OCI-LY1 (cell line): ENCODE data around the gene NXN.

Experiments used
- H2AFZ ChIP-seq: fragments of 200-600 bp; sonication (generic), shearing (Covaris generic); 2 replicates; pipeline ENCODE4 v1.6.0; 2014; ENCODE audit warnings: antibody characterized with exemption, mild to moderate bottlenecking, low read length
- H3F3A ChIP-seq: fragments of 200-600 bp; sonication (generic), shearing (Covaris generic); 2 replicates; pipeline ENCODE4 v1.6.0; 2014; ENCODE audit warnings: mild to moderate bottlenecking, antibody characterized with exemption, low read length, moderate library complexity; ENCODE audit not compliant: insufficient read depth
- H3K27ac ChIP-seq: fragments of 200-600 bp; sonication (generic); 2 replicates; pipeline ENCODE4 v1.5.1; 2014; ENCODE audit warnings: low read length, mixed run types, mild to moderate bottlenecking, low read depth; ENCODE audit not compliant: poor library complexity, severe bottlenecking
- H3K27me3 ChIP-seq: fragments of 200-600 bp; sonication (generic); 2 replicates; pipeline ENCODE4 v1.6.0; 2014; ENCODE audit warnings: antibody characterized with exemption, mild to moderate bottlenecking, low read length, moderate library complexity; ENCODE audit not compliant: insufficient read depth
- H3K36me3 ChIP-seq: fragments of 200-600 bp; sonication (generic); 2 replicates; pipeline ENCODE4 v1.6.1; 2014; ENCODE audit warnings: mild to moderate bottlenecking, antibody characterized with exemption, low read length, moderate library complexity, mixed read lengths; ENCODE audit not compliant: insufficient read depth
- H3K4me1 ChIP-seq: fragments of 200-600 bp; sonication (generic); 2 replicates; pipeline ENCODE4 v1.5.1; 2014; ENCODE audit warnings: mild to moderate bottlenecking, low read length, moderate library complexity; ENCODE audit not compliant: insufficient read depth, severe bottlenecking
- H3K4me2 ChIP-seq: fragments of 200-600 bp; sonication (generic), shearing (Covaris generic); 2 replicates; pipeline ENCODE4 v1.6.1; 2014; ENCODE audit warnings: low read length
- H3K4me3 ChIP-seq: fragments of 200-600 bp; sonication (generic); 2 replicates; pipeline ENCODE4 v1.5.1; 2014; ENCODE audit warnings: low read length, low read depth, mild to moderate bottlenecking, mixed read lengths; ENCODE audit not compliant: poor library complexity, severe bottlenecking
- H3K79me2 ChIP-seq: fragments of 200-600 bp; shearing (Covaris generic); 2 replicates; pipeline ENCODE4 v1.6.1; 2016; ENCODE audit warnings: mixed run types, low read length, mixed read lengths; ENCODE audit not compliant: insufficient read depth
- H3K9ac ChIP-seq: fragments of 200-600 bp; sonication (generic), shearing (Covaris generic); 2 replicates; pipeline ENCODE4 v1.6.1; 2014; ENCODE audit warnings: mild to moderate bottlenecking, low read length, mixed read lengths
- H3K9me2 ChIP-seq: fragments of 200-600 bp; sonication (generic), shearing (Covaris generic); 2 replicates; pipeline ENCODE4 v1.6.1; 2014; ENCODE audit warnings: low read depth, mild to moderate bottlenecking, low read length, mixed read lengths
- H3K9me3 ChIP-seq: fragments of 200-600 bp; shearing (Covaris generic); 2 replicates; pipeline ENCODE4 v1.6.1; 2014; ENCODE audit warnings: low read length, mixed read lengths
- H4K20me1 ChIP-seq: fragments of 200-600 bp; sonication (generic), shearing (Covaris generic); 2 replicates; pipeline ENCODE4 v1.6.0; 2016; ENCODE audit warnings: mild to moderate bottlenecking, low read length; ENCODE audit not compliant: insufficient read depth
- EZH2 ChIP-seq: fragments of 200-600 bp; sonication (generic), shearing (Covaris generic); IDR thresholded peaks from 2 replicates; pipeline ENCODE4 v1.8.0; 2017; ENCODE audit warnings: borderline replicate concordance, mixed run types, mild to moderate bottlenecking, antibody characterized with exemption, low read length, moderate library complexity, mixed read lengths
- TF ChIP-seq, protein P1 (sequence below): fragments of 200-600 bp; sonication (generic), shearing (Covaris generic); IDR thresholded peaks from 2 replicates; pipeline ENCODE4 v1.5.1; 2017; ENCODE audit warnings: mild to moderate bottlenecking, antibody characterized with exemption, low read length, moderate library complexity, mixed read lengths

Gene NXN

DNA sequence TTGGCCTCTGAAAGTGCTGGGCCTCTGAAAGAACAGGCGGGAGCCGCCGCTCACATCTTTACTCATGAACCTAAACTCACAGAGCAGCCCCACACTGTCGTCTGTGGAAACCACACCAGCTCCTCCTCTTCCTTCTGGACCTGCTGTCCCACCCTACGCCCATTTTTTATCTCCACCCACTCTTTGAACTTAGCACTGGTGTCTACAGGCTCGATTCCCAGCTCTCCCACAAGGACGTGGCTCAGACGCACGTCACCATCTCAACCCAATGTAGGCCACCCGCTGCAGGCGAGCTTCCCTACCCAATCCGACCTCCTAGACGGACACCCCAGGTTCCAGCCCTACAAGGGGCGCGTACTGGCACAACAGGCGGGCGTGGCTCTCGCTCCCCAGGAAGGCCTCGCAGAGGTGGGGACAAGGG, 62.2 kb downstream of the NXN start:
- no peaks in the 10 kb centered on the region for H4K20me1 ChIP-seq

DNA sequence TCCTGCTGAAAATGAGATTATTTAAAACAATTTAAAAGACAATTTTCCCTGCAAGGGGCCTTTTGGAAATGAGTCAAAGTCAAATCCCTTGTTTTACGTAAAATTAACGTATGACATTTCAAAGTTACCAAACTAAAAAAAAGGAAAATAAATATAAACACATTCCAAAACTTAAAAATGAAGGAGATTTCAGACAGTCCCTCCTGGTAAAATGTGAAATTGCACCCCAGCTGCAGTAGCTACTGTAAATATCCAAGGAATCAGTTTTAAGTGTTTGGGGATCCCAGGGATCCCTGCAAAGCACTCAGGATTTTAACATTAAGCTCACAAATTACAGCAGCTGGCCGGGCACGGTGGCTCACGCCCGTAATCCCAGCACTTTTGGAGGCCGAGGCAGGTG, 63.3 kb downstream of the NXN start:
- Histone ChIP-seq H3F3A (no peaks in the 10 kb centered on the region), H3K9me3 (no peaks in the 10 kb centered on the region), H2AFZ (no peak overlapping the region), H3K4me2 (no peak overlapping the region), H3K4me1 (no peaks in the 10 kb centered on the region), H3K4me3 (no peak overlapping the region), H3K79me2 (no peaks in the 10 kb centered on the region), H3K9ac (no peak overlapping the region), H3K27me3 (no peaks in the 10 kb centered on the region), H3K36me3 (no peaks in the 10 kb centered on the region), H4K20me1 (no peaks in the 10 kb centered on the region), H3K27ac (no peak overlapping the region), H3K9me2 (no peaks in the 10 kb centered on the region)
- TF ChIP-seq EZH2, result no peak
- TF ChIP-seq, protein P1, sequence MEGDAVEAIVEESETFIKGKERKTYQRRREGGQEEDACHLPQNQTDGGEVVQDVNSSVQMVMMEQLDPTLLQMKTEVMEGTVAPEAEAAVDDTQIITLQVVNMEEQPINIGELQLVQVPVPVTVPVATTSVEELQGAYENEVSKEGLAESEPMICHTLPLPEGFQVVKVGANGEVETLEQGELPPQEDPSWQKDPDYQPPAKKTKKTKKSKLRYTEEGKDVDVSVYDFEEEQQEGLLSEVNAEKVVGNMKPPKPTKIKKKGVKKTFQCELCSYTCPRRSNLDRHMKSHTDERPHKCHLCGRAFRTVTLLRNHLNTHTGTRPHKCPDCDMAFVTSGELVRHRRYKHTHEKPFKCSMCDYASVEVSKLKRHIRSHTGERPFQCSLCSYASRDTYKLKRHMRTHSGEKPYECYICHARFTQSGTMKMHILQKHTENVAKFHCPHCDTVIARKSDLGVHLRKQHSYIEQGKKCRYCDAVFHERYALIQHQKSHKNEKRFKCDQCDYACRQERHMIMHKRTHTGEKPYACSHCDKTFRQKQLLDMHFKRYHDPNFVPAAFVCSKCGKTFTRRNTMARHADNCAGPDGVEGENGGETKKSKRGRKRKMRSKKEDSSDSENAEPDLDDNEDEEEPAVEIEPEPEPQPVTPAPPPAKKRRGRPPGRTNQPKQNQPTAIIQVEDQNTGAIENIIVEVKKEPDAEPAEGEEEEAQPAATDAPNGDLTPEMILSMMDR, result no peak

More for the DNA sequence above, 62.2 kb downstream of the NXN start:
- no peaks in the 10 kb centered on the region for H3K4me1 ChIP-seq
- no peak overlapping the region for H3K9ac ChIP-seq
- no peaks in the 10 kb centered on the region for H3K27me3 ChIP-seq
- H3K4me2 ChIP-seq, result no peak overlapping the region
- H3K36me3 ChIP-seq, result no peaks in the 10 kb centered on the region
- no peaks in the 10 kb centered on the region for H3K79me2 ChIP-seq
- no peaks in the 10 kb centered on the region for H3F3A ChIP-seq
- H3K27ac ChIP-seq, result no peak overlapping the region
- no peaks in the 10 kb centered on the region for H3K9me3 ChIP-seq
- no peak overlapping the region for H2AFZ ChIP-seq
- H3K4me3 ChIP-seq, result no peak overlapping the region
- H3K9me2 ChIP-seq, result no peaks in the 10 kb centered on the region
- TF ChIP-seq, protein P1, result no peak
- no peak for TF ChIP-seq EZH2

DNA sequence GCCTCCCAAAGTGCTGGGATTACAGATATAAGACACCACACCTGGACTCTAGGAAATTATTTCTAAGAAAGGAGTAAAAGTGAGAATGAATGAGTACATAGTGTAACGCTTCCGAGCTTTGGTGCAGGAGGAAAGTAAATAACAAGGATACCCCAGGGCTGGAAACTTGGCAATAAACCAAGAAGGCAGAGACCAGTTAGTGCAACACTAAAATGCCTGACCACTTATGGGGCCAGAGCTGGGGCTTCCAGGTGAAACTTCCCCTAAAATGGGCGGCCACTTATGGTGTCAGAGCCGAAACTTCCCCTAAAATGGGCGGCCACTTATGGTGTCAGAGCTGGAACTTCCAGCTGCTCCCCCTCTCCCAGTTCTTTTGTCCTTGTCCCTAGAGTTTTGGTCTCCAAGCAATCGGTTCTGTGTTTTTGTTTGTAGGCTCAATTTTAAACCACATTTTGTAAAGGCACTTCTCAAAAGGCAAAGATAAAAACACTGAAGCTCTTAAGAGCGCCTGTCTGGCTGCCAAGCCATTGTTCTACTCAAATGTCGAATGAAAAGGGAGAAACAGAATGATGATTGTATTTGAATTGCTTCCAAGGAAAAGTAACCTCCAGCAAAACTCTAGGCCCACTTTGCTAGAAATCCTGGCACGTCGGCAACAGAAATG, 63.9 kb downstream of the NXN start:
- H3K27ac ChIP-seq, result no peak overlapping the region
- H2AFZ ChIP-seq, result no peak overlapping the region
- no peak for TF ChIP-seq EZH2
- TF ChIP-seq, protein P1, result no peak
- no peaks in the 10 kb centered on the region for H4K20me1 ChIP-seq
- no peak overlapping the region for H3K4me2 ChIP-seq
- no peaks in the 10 kb centered on the region for H3K9me2 ChIP-seq
- no peaks in the 10 kb centered on the region for H3K9me3 ChIP-seq
- H3K4me3 ChIP-seq, result no peak overlapping the region
- H3K27me3 ChIP-seq, result no peaks in the 10 kb centered on the region
- no peaks in the 10 kb centered on the region for H3F3A ChIP-seq
- H3K9ac ChIP-seq, result no peak overlapping the region
- H3K36me3 ChIP-seq, result no peaks in the 10 kb centered on the region
- no peaks in the 10 kb centered on the region for H3K4me1 ChIP-seq
- no peaks in the 10 kb centered on the region for H3K79me2 ChIP-seq
